Measurements from ENCODE around the gene DPP10.
"Not testable (repeated sequence)": the region's sequence is repeated elsewhere in the genome, so short reads cannot be mapped to it uniquely, and the experiment has no call there.

Gene DPP10

DNA sequence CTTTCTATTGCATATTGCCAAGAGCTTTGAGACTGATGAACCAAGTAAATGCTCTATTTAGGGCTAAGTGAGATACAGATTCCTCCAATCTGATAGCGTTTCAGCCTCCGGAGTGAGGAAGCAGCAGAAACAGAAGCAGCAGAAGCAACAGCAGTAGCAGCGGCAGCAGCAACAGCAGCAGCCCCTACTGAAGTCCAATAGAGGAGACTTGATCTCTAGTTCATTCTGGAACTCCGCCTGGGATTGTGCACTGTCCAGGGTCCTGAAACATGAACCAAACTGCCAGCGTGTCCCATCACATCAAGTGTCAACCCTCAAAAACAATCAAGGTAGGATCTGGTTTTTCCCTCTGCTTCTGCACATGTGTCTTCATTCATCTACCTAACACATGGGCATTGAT lies at the start of gene DPP10:
Gene DPP10, plus strand, starts transcription at position 132 of the 400 bp plus-strand sequence.
- DNase-seq (ENCODE audit: low read depth) = no peak

DNA sequence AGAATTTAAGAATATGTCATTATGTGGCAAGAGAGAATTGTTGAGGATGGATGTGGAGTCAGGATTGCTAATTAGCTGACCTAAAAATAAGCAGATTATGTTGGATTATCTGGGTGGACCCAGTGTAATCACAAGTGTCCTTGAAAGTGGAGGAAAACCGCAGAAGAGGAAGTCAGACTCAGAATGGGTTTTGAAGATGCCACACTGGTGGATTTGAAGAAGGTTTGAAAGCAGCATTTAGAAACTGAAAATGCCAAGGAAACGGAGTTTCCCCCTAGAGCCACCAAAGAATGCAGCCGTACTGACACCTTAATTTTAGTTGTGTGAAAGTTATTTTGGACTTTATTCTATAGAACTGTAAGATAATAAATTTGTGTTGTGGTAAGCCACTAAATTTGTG lies 41.6 kb upstream of the DPP10 start:
- no peak for DNase-seq (ENCODE audit: low read depth)

DNA sequence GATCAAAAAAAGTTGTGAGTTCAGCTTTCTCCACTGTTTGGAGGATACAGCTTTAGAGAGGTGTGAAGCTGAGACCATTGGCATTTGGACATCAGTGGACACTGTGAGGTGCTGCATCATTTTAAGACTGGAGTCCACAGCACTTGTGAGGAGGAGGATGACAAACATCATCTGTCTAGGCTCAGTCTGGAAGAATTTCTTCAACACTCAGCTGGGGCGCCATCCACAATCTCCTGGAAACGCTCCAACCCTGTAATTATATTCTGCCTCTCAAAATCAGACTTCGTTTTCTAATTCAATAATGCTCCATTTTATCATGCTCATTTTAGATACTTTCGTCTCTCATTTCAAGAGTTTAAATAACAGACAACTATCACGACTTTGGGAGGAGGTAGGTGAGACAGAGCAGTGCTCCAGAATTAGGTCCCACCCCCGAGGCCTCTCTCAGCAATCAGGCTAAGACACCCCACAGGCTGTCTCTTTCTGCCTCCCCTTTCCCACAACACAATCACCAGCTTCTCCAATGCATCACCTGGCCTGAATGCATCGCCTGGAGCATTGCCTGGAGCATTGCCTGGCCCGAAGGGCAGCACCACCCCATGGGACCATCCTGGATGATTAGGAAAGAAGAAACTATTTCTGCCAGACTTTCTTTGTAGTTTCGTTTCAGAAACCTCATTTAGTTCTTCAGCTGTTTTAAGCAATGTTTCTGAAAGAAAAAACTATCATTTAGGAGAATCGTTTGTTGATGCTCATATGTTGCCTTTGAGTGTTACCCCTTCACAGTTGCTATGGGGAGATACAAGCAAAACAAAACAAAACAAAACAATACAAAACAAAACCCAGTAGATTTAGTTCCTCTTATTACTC lies 37.0 kb upstream of the DPP10 start:
- no peak for DNase-seq (ENCODE audit: low read depth)

DNA sequence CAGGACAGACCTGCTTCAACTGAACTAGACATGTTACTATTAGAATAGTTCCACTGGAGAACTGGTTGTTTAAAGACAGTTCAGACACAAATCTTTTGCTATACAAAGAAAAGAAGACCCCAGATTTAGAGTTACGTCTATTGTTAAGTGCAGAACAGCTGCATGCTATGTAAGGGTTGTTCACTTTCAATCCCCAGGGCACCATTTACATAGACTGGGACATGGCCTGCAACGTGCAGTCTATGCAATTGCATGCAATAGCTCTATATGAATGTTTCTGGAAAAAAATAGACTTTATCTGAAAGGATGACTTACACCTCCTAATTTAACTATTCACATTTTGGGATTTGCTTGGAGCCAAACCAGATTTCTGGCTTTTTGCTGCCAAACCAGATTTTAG lies 36.1 kb upstream of the DPP10 start:
- DNase-seq (ENCODE audit: low read depth) = no peak

DNA sequence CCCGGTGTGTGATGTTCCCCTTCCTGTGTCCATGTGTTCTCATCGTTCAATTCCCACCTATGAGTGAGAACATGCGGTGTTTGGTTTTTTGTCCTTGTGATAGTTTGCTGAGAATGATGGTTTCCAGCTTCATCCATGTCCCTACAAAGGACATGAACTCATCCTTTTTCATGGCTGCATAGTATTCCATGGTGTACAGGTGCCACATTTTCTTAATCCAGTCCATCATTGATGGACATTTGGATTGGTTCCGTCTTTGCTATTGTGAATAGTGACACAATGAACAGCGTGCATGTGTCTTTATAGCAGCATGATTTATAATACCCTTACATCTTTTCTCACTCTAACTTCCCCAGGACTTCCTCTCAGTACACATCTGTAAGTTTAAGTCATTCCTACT lies 35.1 kb upstream of the DPP10 start:
- not testable (repeated sequence) for DNase-seq (ENCODE audit: low read depth)

DNA sequence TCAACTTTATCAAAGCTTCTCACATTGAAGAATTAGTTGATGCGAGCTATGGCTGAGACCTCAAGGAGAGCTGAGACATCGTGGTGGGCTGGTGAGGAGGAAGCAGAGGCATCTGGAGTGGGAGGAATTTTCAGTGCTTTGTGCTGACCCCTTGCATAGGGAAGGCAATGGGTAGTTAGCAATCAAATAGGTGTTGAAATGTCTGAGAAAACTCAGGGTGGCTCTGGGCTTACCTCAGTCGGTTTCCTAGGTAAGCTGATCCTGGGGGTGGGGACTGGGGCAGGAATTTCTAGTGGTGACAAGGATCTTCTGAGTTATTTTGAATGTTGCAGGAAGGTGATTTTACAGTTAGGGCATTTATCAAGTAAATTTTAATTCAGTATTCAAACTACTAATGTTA lies 20.7 kb upstream of the DPP10 start:
- DNase-seq (ENCODE audit: low read depth) = no peak

DNA sequence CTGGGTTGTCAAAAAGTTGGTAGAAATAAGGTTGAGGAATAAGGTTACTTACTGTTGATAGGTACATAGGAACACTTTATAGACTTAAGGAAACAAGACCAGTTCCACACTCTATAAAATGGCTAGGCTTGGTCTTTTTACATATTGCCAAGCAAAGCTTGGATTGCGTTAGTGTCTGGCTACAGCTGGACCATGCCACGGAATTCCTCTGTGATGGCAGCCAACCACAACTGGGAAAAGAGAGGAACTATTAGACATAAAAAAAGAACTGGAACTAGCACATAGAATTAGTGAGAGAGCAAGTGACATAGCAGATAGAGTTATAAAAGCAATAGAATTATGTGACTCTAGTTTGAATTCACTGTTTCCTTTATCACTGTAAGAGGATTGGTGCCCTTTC lies 17.7 kb upstream of the DPP10 start:
- no peak for DNase-seq (ENCODE audit: low read depth)

DNA sequence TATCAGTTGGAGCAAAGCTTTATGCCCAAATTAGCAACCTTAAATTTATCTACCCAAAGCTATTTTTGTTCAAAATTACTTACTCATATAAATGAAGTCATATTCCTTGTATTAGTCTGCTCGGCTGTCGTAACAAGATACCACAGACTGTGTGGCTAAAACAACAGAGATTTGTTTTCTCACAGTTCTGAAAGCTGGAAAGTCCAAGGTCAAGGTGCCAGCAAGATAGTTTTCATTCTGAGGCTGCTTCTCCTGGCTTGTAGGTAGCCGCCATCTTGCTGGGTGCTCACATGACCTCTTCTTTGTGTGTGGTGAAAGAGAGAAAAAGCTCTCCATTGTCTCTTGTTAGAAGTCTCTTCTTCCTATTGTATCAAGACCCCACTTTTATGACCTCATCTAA lies 15.7 kb upstream of the DPP10 start:
- no peak for DNase-seq (ENCODE audit: low read depth)

DNA sequence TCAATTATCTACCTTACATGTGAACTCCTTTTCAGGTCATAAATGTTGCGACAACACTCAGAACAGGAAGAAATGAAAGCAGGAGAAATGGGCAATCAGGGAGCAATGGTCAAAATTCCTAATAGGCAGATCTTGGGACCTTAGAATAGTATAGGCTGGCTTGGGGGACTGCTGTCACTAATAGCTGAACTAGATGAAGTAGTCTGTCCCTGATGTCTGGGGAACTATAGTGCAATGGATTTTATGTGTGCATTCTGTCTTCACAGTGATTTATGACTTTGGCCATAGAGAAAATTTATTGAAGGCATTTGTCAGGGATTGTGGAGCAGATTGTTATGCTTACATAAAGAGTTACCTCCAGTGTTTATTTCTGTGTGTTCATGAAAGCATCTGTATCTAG lies 6.1 kb upstream of the DPP10 start:
- DNase-seq (ENCODE audit: low read depth) = no peak

DNA sequence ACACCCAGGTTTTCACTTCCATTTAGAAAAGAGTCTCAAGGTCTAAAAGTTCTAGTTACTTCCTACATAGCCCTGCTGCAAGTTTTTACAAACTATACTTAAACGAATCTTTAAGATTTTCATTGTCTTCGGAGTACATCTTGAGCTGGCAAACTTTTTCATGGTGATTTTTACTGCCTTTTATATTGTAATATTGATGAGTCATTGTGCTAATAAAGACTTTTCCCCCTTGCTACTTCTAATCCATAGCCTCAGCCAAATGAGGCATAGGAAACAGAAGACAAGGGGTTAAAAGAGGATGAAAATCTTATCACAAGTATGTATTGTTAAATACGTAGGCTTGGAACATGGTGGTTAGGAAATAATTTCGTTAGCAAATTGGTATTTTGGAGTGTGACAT lies 4.1 kb downstream of the DPP10 start:
- DNase-seq (ENCODE audit: low read depth) = no peak

DNA sequence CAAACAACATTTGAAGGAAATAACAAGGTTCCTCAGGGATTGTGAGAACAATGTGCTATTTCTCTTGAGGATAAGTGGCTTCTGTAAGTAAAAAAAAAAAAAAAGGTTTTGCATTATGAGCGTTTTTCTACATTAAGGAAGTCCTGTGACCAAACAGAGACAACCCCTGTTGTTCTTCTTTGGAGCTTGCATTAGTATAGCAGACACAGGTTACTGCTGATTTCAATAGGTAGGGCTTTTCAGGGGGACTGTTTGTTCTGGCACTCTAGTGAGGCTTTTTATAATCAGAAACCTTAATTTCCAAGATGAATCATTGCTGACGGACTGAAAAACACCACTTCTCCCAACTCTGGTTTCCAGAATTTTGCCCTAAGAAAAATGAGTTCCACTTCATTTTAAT lies 8.2 kb downstream of the DPP10 start:
- DNase-seq (ENCODE audit: low read depth) = no peak

DNA sequence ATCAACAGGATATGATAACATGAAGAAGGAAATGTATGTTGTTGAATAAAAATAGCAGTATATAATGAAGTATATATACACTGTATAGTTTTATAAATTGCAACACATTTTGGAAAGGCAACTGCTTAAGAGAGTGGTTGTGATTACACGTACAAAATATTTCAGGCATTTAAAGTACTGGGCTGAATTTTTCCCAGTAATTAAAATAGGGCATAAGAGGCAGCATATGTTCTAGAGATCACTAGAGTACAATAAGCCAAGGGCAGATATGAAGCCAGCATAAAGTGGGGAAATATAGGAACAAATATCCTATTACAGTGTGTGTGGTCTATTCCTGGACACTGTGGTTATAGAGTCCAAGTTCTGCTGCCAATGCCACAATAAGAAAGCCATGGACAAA lies 14.1 kb downstream of the DPP10 start:
- DNase-seq (ENCODE audit: low read depth) = no peak

DNA sequence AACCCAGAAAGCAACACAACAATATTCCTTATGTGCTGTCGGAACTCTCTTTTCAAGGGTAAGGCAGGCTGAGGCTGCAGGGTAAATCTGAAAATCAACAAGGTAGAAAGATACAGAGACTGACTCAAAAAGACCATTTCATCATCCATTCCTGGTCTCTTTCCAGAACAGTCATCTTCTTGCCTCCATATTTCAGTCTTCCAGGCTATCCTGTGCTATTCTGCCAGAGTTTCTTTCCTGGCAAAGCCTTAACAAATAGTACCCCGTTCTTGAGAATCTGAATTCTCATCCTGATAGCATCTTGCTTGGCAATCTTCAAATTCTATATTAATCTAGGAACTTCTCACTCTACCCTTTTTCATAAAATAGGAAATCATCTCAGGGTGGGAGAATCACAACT lies 15.5 kb downstream of the DPP10 start:
- no peak for DNase-seq (ENCODE audit: low read depth)

DNA sequence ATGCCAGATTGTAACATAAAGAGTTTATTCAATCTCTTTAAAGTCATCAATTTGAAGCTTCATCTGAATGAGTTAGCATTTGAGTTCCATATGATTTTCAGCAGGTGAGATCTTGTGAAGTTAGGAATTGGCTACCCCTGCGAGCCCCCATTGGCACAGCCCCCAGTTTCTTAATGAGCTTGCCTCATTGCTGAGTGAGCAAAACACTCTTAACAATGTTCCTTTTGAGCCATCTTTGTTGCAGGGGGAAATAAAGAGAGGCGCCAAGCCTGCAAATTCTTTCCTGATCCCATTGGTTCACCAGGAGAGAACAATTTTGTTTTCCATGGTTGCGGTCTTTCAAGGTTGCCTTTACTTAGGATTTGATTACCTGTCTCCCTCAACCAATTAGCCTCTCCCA lies 18.7 kb downstream of the DPP10 start:
- no peak for DNase-seq (ENCODE audit: low read depth)

DNA sequence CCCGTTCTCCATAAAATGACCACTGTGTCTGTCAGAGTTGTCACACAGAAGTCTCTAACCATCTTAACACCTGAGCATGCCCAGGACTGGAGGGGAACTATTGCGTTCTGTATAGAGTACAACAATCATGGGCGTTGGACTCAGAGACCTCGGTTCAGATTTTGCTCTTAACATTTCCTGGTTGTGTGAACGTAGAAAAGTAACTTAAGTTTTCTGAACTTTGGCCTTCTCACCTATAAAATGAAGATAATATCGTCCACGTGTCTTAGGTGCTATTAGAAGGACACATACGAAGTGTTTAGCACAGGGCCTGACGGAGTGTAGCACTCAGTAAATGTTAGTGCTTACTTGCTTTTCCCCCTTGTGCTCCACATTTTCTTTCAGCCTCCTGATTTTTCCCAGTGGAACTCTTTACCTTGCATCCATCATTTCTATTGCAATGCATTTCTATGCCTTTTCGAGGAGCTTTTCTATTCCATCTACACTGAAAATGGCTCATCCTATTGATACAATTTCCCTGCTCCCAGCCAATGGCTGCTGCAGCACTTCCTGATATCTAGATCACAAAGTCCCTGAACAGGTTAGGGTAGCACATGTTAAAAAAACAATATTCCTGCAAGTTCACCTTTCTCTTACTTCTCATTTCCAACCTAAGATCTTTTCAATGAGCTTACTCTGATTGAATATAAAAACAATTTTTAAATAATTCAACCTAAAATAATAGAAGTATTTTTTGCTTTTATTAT lies 22.7 kb downstream of the DPP10 start:
- no peak for DNase-seq (ENCODE audit: low read depth)

DNA sequence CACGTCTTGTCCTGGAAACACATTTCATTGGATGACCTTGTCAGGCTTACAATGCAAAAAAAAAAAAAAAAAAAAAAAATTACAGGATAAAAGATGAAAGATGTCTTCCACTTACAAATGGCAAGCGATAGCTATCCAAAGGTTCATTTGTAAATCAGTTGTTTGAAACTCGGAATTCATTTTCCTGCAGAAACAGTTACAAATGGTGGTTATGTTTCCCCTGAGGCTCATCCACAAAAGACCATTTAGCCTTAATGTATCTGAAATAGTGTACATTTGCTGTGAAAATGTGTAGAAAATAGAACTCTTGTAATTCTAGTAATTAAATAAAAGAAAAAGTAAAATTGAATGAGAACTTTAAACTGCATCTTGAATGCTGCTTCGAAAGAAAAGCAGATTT lies 25.9 kb downstream of the DPP10 start:
- DNase-seq (ENCODE audit: low read depth) = no peak

DNA sequence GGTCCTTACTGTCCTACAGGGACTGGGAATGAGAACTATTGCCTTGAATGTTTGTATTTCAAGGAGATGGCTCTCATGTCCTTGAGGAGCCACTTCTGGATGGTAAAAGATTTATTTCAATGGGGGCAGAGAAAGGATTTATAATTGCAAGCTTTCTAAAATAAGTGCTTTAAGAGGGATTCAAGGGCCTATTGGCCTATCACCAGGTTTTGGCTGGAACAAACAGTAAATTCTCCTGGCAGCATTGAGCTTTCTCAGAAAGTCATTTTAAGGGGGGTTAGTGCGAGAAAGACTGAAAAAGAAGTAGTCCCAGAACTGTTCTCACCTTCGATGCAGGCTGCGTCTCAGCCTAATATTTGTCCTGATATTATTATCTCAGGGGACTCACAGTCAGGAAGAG lies 29.8 kb downstream of the DPP10 start:
- no peak for DNase-seq (ENCODE audit: low read depth)

DNA sequence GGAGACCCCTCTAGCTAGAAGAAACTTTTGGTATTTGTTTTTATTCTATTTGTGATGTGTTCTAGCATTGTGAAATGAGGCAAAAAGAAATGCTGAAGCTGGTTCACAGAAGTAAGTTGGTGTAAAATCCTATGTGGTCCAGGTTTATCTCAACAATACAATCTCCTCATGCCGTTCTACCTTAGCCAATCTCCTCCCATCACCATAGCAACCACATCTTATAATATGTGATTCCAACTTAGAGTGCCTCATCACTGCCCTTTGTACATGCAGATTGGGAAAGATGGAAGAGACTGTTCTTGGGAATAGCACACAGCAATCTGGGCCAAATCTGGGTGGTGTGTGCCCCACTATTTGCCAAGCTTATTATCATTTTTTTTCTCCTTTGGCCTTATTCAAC lies 30.3 kb downstream of the DPP10 start:
- no peak for DNase-seq (ENCODE audit: low read depth)

DNA sequence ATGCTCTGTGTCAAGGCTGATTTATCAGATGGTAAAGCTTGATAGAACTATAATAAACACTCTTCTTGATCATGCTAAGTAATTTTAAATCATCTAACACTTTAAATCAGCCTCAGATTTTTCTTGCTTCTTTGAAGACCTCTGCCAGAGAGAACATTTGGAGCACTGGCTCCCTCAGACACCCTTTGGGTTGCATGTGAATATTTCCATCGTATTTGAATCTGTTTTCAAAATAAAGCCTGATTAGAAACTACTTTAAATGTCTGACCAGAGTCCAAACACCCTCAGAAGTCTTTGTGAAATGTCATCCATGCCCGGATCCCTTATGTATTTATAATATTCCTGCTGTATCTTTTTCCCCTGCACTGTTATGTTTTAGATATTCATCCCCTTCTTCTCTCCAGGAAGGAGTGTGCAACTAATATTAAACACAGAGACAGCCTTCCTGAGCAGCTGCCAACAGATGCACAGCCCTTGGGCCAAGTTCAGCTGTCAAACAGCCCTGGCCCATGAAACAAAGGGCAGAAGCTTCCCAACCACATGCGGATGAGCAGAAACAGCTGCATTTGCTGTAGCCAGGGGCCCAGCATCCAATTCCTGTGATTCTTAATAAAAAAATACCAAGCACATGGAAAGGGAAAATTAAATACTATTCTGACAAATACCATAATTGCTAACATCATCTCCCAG lies 46.5 kb downstream of the DPP10 start:
- DNase-seq (ENCODE audit: low read depth) = no peak

DNA sequence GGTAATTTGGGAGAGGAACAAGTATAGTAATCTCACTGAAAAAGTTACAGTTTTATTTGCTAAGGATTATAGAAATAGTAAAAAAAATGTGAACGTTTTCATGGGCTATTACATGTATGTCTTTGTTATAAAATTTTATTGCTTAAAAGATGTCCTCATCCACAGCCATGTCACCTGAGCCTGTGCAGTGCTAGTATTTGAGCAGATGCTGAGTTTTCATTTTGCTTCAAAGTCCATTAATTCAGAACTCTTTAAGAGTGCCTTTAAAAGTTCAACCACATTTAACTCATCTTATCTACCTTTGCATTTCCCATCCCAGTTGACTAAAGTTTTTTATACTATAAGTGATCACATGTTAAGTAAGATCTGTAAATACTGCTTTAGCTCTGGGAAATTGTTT lies 52.6 kb downstream of the DPP10 start:
- DNase-seq (ENCODE audit: low read depth) = no peak

DNA sequence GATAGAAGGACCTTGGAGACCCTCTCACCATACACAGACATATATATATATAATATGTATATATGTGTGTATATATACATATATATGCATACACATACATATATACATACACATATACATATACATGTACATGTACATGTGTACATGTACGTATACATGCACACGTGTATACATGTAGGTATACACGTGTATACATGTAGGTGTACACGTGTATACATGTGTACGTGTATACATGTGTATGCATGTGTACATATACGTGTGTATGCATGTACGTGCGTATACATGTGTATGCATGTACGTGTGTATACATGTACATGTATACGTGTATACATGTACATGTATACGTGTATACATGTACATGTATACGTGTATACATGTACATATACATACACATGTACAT lies 54.5 kb downstream of the DPP10 start:
- no peak for DNase-seq (ENCODE audit: low read depth)

DNA sequence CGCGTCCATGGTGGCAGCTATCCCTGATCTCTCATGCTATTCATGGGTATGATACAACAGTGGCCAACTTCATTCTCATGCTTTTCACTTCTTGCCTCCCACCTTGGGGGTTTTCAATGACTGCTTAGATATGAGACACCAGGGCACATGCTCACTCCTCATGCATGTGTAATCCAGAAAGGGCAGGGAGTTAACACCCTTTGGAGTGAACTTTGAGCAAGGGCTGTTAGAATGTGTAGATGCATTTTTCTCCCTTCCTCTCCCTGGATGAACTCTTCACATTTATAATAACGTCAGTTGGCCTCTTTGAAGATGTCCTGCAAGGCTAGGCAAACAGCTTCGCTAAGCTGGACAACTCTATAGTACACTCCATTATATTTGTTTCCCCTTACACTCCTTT lies 56.7 kb downstream of the DPP10 start:
- no peak for DNase-seq (ENCODE audit: low read depth)

DNA sequence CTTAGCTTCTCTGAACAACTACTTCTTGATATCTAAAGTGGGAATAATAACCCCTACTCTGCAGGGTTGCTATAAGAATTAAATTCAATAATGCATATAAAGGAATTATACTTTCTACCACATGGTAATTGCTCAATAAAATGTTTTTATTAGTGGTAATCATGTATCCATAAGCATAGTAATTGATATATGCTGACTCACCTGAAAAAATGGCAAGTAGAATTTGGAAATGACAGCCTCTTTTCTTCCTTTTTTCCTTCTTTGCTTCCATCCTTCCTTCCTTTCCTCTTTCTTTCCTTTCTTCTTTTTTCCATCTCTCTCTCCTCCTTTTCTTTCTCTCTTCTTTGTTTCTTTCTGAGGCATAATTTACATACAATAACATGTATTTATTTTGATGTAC lies 65.3 kb downstream of the DPP10 start:
- DNase-seq (ENCODE audit: low read depth) = no peak
